HCT116 (cell line): ENCODE measurements around the gene GIN1.

Source experiments
- ATF3 ChIP-seq: IDR thresholded peaks from 2 replicates; pipeline ENCODE4 v1.6.1; 2012
- CEBPB ChIP-seq: IDR thresholded peaks from 2 replicates; pipeline ENCODE4 v1.6.1; 2012; ENCODE audit warnings: low read depth
- CTCF ChIP-seq, 3 experiments: fragments of 200-600 bp in 1 of 3; sonication (generic) in 1 of 3; IDR thresholded peaks in 2 of 3; conservative IDR thresholded peaks in 1 of 3; 2 replicates each; pipeline ENCODE4 v1.5.1; 2012 to 2017; ENCODE audit warnings: low read depth in 2 of 3, low read length in 2 of 3, antibody characterized with exemption in 1 of 3, borderline replicate concordance in 1 of 3, control low read depth in 1 of 3, mild to moderate bottlenecking in 1 of 3, mixed read lengths in 1 of 3, mixed run types in 1 of 3, moderate library complexity in 1 of 3; ENCODE audit not compliant: insufficient read depth in 1 of 3
- ELF1 ChIP-seq: IDR thresholded peaks from 2 replicates; pipeline ENCODE4 v1.6.1; 2012; ENCODE audit warnings: low read depth, borderline replicate concordance
- EZH2phosphoT487 ChIP-seq: fragments of 200-600 bp; IDR thresholded peaks from 2 replicates; pipeline ENCODE4 v1.6.1; 2018; ENCODE audit warnings: antibody characterized with exemption, borderline replicate concordance
- JUND ChIP-seq: IDR thresholded peaks from 2 replicates; pipeline ENCODE4 v1.6.1; 2012
- POLR2A ChIP-seq: IDR thresholded peaks from 2 replicates; pipeline ENCODE4 v1.7.0; 2011; ENCODE audit warnings: borderline replicate concordance; ENCODE audit not compliant: insufficient read depth, insufficient read length; ENCODE audit errors: extremely low read depth
- POLR2AphosphoS5 ChIP-seq: IDR thresholded peaks from 2 replicates; pipeline ENCODE4 v1.6.1; 2011; ENCODE audit warnings: mild to moderate bottlenecking, low read depth, low read length, moderate library complexity
- RAD21 ChIP-seq: IDR thresholded peaks from 2 replicates; pipeline ENCODE4 v1.6.1; 2012; ENCODE audit warnings: low read depth, mild to moderate bottlenecking
- REST ChIP-seq: IDR thresholded peaks from 2 replicates; pipeline ENCODE4 v1.6.1; 2012; ENCODE audit warnings: low read depth
- SIN3A ChIP-seq: IDR thresholded peaks from 2 replicates; pipeline ENCODE4 v1.6.1; 2012; ENCODE audit warnings: low read depth
- SRF ChIP-seq: IDR thresholded peaks from 2 replicates; pipeline ENCODE4 v1.6.1; 2012; ENCODE audit warnings: low read depth
- YY1 ChIP-seq: IDR thresholded peaks from 2 replicates; pipeline ENCODE4 v1.6.1; 2011; ENCODE audit warnings: low read length, low read depth, moderate library complexity, mild to moderate bottlenecking; ENCODE audit not compliant: insufficient replicate concordance; ENCODE audit errors: extremely low read depth
- TF ChIP-seq, protein P1 (sequence below): IDR thresholded peaks from 2 replicates; pipeline ENCODE4 v1.6.1; 2012

DNA sequence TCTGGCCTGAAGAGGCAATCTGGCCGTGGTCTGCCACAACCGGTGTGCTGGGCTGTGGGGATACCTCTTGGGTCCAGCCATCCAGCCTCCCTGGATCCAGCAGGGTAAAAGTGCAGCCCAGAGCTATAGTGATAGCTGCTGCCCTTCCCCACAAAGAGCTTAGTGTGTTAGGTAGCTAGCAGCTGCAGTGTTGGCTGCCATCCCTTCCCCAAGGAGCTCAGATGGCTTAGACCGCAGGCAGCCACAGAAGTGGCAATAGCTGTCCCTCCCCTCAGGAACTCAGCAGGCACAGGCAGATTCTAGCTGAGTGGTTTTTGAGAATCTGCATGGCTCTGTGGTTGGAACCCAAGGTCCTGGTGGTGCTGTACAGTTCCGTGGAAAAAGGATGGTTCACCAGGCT, 40.1 kb downstream of the GIN1 start:
- TF ChIP-seq POLR2A (no peak), ATF3 (no peak), CTCF (IDR thresholded peaks at IDR 0.05 in 2 of 3, conservative IDR thresholded peaks at IDR 0.05 in 1 of 3; ENCODE audit: borderline replicate concordance in 1 of 3, insufficient read depth in 1 of 3, low read depth in 2 of 3, low read length in 2 of 3) (no peak), JUND (no peak), CEBPB (no peak), RAD21 (no peak), EZH2phosphoT487 (no peak), ELF1 (no peak), YY1 (no peak), REST (no peak), SRF (no peak), SIN3A (no peak), POLR2AphosphoS5 (no peak)
- TF ChIP-seq, protein P1, sequence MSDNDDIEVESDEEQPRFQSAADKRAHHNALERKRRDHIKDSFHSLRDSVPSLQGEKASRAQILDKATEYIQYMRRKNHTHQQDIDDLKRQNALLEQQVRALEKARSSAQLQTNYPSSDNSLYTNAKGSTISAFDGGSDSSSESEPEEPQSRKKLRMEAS, result no peak
